Activated naive CD4-positive, alpha-beta T cell treated with Interleukin-2 at 50 U/mL for 16 hours (primary cell): ENCODE measurements around the gene UBQLNL.

Experiments used
- DNase-seq: peaks from one replicate; pipeline ENCODE4 v3.0.0-alpha.2; 2020

UBQLNL gene

GRCh38 chr11:5507177-5507932 is 9.1 kb downstream of the UBQLNL start:
- no peak for DNase-seq

- no peak for DNase-seq
These were observed 11.0 kb downstream of the UBQLNL start for GRCh38 chr11:5505363-5506048.

GRCh38 chr11:5504403-5504921 is 12.0 kb downstream of the UBQLNL start:
- no peak for DNase-seq

- DNase-seq = no peak
These were observed 16.1 kb downstream of the UBQLNL start for GRCh38 chr11:5500393-5500801.

GRCh38 chr11:5499671-5500070 is 16.8 kb downstream of the UBQLNL start:
- no peak for DNase-seq

GRCh38 chr11:5489576-5490357 is 26.7 kb downstream of the UBQLNL start:
- DNase-seq = no peak

- no peak for DNase-seq
These were observed 27.6 kb downstream of the UBQLNL start for GRCh38 chr11:5488798-5489399.

- no peak for DNase-seq
These were observed 28.1 kb downstream of the UBQLNL start, which contains the start of gene OR52D1 for GRCh38 chr11:5488385-5488784. OR52D1 (plus strand) TSS chr11:5488685; CDS start chr11:5488707, 22 bp downstream.

- no peak for DNase-seq
These were observed 30.1 kb downstream of the UBQLNL start for GRCh38 chr11:5486421-5486820.

GRCh38 chr11:5486003-5486402 is 30.5 kb downstream of the UBQLNL start:
- DNase-seq = no peak

GRCh38 chr11:5476186-5476819 is 40.2 kb downstream of the UBQLNL start:
- DNase-seq = peak; percentile 13

- no peak for DNase-seq
These were observed 42.6 kb downstream of the UBQLNL start for GRCh38 chr11:5473921-5474320.

GRCh38 chr11:5467527-5467926 is 49.0 kb downstream of the UBQLNL start:
- DNase-seq = no peak
